H9 (cell line): ENCODE measurements around the gene AATK. TPM values are rescaled to one million over a fixed set of nuclear protein-coding genes. Genes with fewer than 3 reads are reported as not detected.

Experiments
- DNase-seq: peaks from one replicate; pipeline ENCODE4 v3.0.0-alpha.2; 2017
- H2AFZ ChIP-seq: one replicate; pipeline ENCODE4 v1.6.1; 2013; ENCODE audit warnings: mild to moderate bottlenecking, low read length, control low read depth, moderate library complexity
- H2AK5ac ChIP-seq: 2 replicates; pipeline ENCODE4 v1.6.1; 2013; ENCODE audit warnings: low read length, control low read depth, mixed read lengths; ENCODE audit not compliant: insufficient read length
- H2BK120ac ChIP-seq: one replicate; pipeline ENCODE4 v1.6.1; 2013; ENCODE audit warnings: low read depth, mild to moderate bottlenecking, low read length, control low read depth, inconsistent platforms; ENCODE audit not compliant: poor library complexity, severe bottlenecking
- H2BK12ac ChIP-seq: 2 replicates; pipeline ENCODE4 v1.6.1; 2013; ENCODE audit warnings: low read length, control low read depth, mixed read lengths, low read depth; ENCODE audit not compliant: insufficient read length
- H2BK15ac ChIP-seq: 2 replicates; pipeline ENCODE4 v1.6.1; 2013; ENCODE audit warnings: low read depth, low read length, control low read depth
- H2BK20ac ChIP-seq: one replicate; pipeline ENCODE4 v1.6.1; 2013; ENCODE audit warnings: low read depth, mild to moderate bottlenecking, low read length, control low read depth, inconsistent platforms; ENCODE audit not compliant: poor library complexity, severe bottlenecking
- H2BK5ac ChIP-seq: 2 replicates; pipeline ENCODE4 v1.6.1; 2013; ENCODE audit warnings: low read length, control low read depth, mixed read lengths; ENCODE audit not compliant: insufficient read length
- H3K14ac ChIP-seq: 2 replicates; pipeline ENCODE4 v1.6.1; 2013; ENCODE audit warnings: low read length, control low read depth; ENCODE audit not compliant: insufficient read depth
- H3K18ac ChIP-seq: 2 replicates; pipeline ENCODE4 v1.6.1; 2013; ENCODE audit warnings: low read depth, mild to moderate bottlenecking, mixed read lengths, low read length, control low read depth; ENCODE audit not compliant: insufficient read length
- H3K23ac ChIP-seq: 2 replicates; pipeline ENCODE4 v1.6.1; 2013; ENCODE audit warnings: low read length, control low read depth, mixed read lengths, low read depth; ENCODE audit not compliant: insufficient read length
- H3K23me2 ChIP-seq: 2 replicates; pipeline ENCODE4 v1.6.1; 2013; ENCODE audit warnings: low read depth, mild to moderate bottlenecking, mixed read lengths, low read length, control low read depth; ENCODE audit not compliant: insufficient read length, poor library complexity, severe bottlenecking
- H3K27ac ChIP-seq: 2 replicates; pipeline ENCODE4 v1.5.1; 2013; ENCODE audit warnings: low read length, control low read depth, mixed read lengths, low read depth; ENCODE audit not compliant: insufficient read length
- H3K27me3 ChIP-seq: 2 replicates; pipeline ENCODE4 v1.6.1; 2013; ENCODE audit warnings: low read length, control low read depth, inconsistent platforms; ENCODE audit not compliant: insufficient read depth
- H3K4ac ChIP-seq: 2 replicates; pipeline ENCODE4 v1.6.1; 2013; ENCODE audit warnings: low read depth, mild to moderate bottlenecking, control low read depth, inconsistent platforms, low read length, moderate library complexity
- H3K4me1 ChIP-seq: 2 replicates; pipeline ENCODE4 v1.6.1; 2013; ENCODE audit warnings: low read length, control low read depth, inconsistent platforms; ENCODE audit not compliant: insufficient read depth
- H3K4me2 ChIP-seq: 2 replicates; pipeline ENCODE4 v1.6.1; 2013; ENCODE audit warnings: low read length, control low read depth, mixed read lengths; ENCODE audit not compliant: insufficient read length, insufficient read depth
- H3K56ac ChIP-seq: 2 replicates; pipeline ENCODE4 v1.6.1; 2013; ENCODE audit warnings: low read depth, mild to moderate bottlenecking, mixed read lengths, low read length, control low read depth; ENCODE audit not compliant: insufficient read length
- H3K79me1 ChIP-seq: 2 replicates; pipeline ENCODE4 v1.6.1; 2013; ENCODE audit warnings: low read depth, mild to moderate bottlenecking, moderate library complexity, low read length, control low read depth, inconsistent platforms; ENCODE audit not compliant: insufficient read depth, poor library complexity, severe bottlenecking
- H3K79me2 ChIP-seq: 2 replicates; pipeline ENCODE4 v1.6.1; 2013; ENCODE audit warnings: low read length, control low read depth, inconsistent platforms; ENCODE audit not compliant: insufficient read depth
- H3K9ac ChIP-seq: 2 replicates; pipeline ENCODE4 v1.6.1; 2013; ENCODE audit warnings: low read length, control low read depth, mixed read lengths; ENCODE audit not compliant: insufficient read length; ENCODE audit errors: extremely low read depth
- H3K9me3 ChIP-seq: one replicate; pipeline ENCODE4 v1.6.1; 2013; ENCODE audit warnings: low read depth, low read length, inconsistent platforms; ENCODE audit not compliant: control insufficient read depth
- H3T11ph ChIP-seq: one replicate; pipeline ENCODE4 v1.6.1; 2013; ENCODE audit warnings: mild to moderate bottlenecking, low read length, control low read depth, inconsistent platforms
- H4K20me1 ChIP-seq: one replicate; pipeline ENCODE4 v1.6.1; 2013; ENCODE audit not compliant: control insufficient read depth, insufficient read length, insufficient read depth
- H4K5ac ChIP-seq: 2 replicates; pipeline ENCODE4 v1.6.1; 2013; ENCODE audit warnings: low read depth, mild to moderate bottlenecking, mixed read lengths, low read length, control low read depth; ENCODE audit not compliant: insufficient read length
- H4K8ac ChIP-seq: replicated peaks from 2 replicates; pipeline ENCODE4 v1.6.1; 2013; ENCODE audit warnings: low read length, control low read depth, mixed read lengths, low read depth; ENCODE audit not compliant: insufficient read length
- H4K91ac ChIP-seq: 2 replicates; pipeline ENCODE4 v1.6.1; 2013; ENCODE audit warnings: low read depth, mild to moderate bottlenecking, moderate library complexity, mixed read lengths, low read length, control low read depth; ENCODE audit not compliant: insufficient read length
- H3K27ac Mint-ChIP-seq, 3 experiments: 2 replicates in 2 of 3; 3 replicates in 1 of 3; pipeline ENCODE4 v1.8.0; 2020 to 2021; ENCODE audit warnings: mixed read lengths in 3 of 3, mild to moderate bottlenecking in 1 of 3, moderate library complexity in 1 of 3
- H3K27me3 Mint-ChIP-seq: 2 replicates; pipeline ENCODE4 v1.8.0; 2021; ENCODE audit warnings: low read depth, mild to moderate bottlenecking, moderate library complexity, mixed read lengths
- H3K36me3 Mint-ChIP-seq, 3 experiments: 2 replicates in 2 of 3; 3 replicates in 1 of 3; pipeline ENCODE4 v1.8.0; 2020 to 2021; ENCODE audit warnings: low read depth in 3 of 3, mixed read lengths in 3 of 3; ENCODE audit not compliant: insufficient read depth in 1 of 3
- H3K4me1 Mint-ChIP-seq, 2 experiments: 2 replicates each; pipeline ENCODE4 v1.8.0; 2020; ENCODE audit warnings: mixed read lengths in 2 of 2
- H3K4me3 Mint-ChIP-seq, 2 experiments: 2 replicates in 1 of 2; 3 replicates in 1 of 2; pipeline ENCODE4 v1.8.0; 2020 to 2021; ENCODE audit warnings: mild to moderate bottlenecking in 2 of 2, mixed read lengths in 2 of 2, moderate library complexity in 1 of 2
- H3K9me3 Mint-ChIP-seq, 2 experiments: 2 replicates in 1 of 2; 3 replicates in 1 of 2; pipeline ENCODE4 v1.8.0; 2020; ENCODE audit warnings: mild to moderate bottlenecking in 2 of 2, mixed read lengths in 2 of 2, moderate library complexity in 1 of 2
- CTCF ChIP-seq: fragments of 200-600 bp; sonication (generic); conservative IDR thresholded peaks from 3 replicates; pipeline ENCODE4 v1.8.0; 2021; ENCODE audit warnings: antibody characterized with exemption, mild to moderate bottlenecking
- WGBS: extraction: QIAGEN DNeasy Blood & Tissue Kit; methylation state at CpG from one replicate; pipeline ENCODE4 v1.1.7; 2013; ENCODE audit warnings: missing lambda C conversion rate, low lambda C conversion rate, mixed read lengths; ENCODE audit not compliant: insufficient read length; ENCODE audit errors: extremely low coverage; 5-methylcytosine and 5-hydroxymethylcytosine counted together
- total RNA-seq: library from RNA; stranded (reverse); gene quantifications from 2 replicates; pipeline ENCODE4 v1.2.1, GENCODE V29; 2021

The AATK gene
- total RNA-seq, 1 experiment from 2014 or later, result 2.4 TPM

GRCh38 chr17:81213978-81214377 lies 48.0 kb upstream of the AATK start:
- no peak overlapping the region for H3K27ac Mint-ChIP-seq
- no peak overlapping the region for H3K4me2 ChIP-seq
- no peak overlapping the region for H4K91ac ChIP-seq
- no peak overlapping the region for H3K18ac ChIP-seq
- H4K20me1 ChIP-seq, result no peaks in the 10 kb centered on the region
- H3K56ac ChIP-seq, result no peak overlapping the region
- no peak overlapping the region for H2BK20ac ChIP-seq
- no peak overlapping the region for H3K23ac ChIP-seq
- H4K8ac ChIP-seq, result no peak overlapping the region
- no peaks in the 10 kb centered on the region for H3K27me3 Mint-ChIP-seq
- H2BK12ac ChIP-seq, result no peak overlapping the region
- no peak for DNase-seq
- no peaks in the 10 kb centered on the region for H3K27me3 ChIP-seq
- no peak overlapping the region for H3K4me3 Mint-ChIP-seq
- H3K79me2 ChIP-seq, result no peaks in the 10 kb centered on the region; the same call in 1 of the 2 replicates
- H3K4me1 ChIP-seq, result no peaks in the 10 kb centered on the region
- H2BK120ac ChIP-seq, result no peak overlapping the region
- H3K9me3 Mint-ChIP-seq, result no peaks in the 10 kb centered on the region
- no peak for TF ChIP-seq CTCF
- no peak overlapping the region for H3K9ac ChIP-seq
- H2BK5ac ChIP-seq, result no peak overlapping the region
- no peak overlapping the region for H2BK15ac ChIP-seq
- peaks cover 4 to 15% (median 13%) of the 10 kb centered on the region in 3 experiments; a peak in 6 of 7 replicates for H3K36me3 Mint-ChIP-seq
- no peak overlapping the region for H3T11ph ChIP-seq
- no peaks in the 10 kb centered on the region for H3K23me2 ChIP-seq
- H2AFZ ChIP-seq, result no peak overlapping the region
- WGBS, result no CpG with 5 or more reads among the region's 8 CpGs
- H3K9me3 ChIP-seq, result no peaks in the 10 kb centered on the region
- H3K4ac ChIP-seq, result no peak overlapping the region
- H2AK5ac ChIP-seq, result no peak overlapping the region
- peaks cover 3 to 4% of the 10 kb centered on the region in 2 experiments; a peak in 1 of 4 replicates for H3K4me1 Mint-ChIP-seq
- no peak overlapping the region for H4K5ac ChIP-seq
- H3K27ac ChIP-seq, result no peak overlapping the region
- no peak overlapping the region for H3K14ac ChIP-seq
- no peaks in the 10 kb centered on the region for H3K79me1 ChIP-seq
